ENCODE results near the gene SFXN5.

Gene SFXN5

GRCh38 chr2:72994282-72994990 is 77.1 kb downstream of the SFXN5 start:
- Mint-ChIP-seq H3K27me3 (no peaks in the 10 kb centered on the region), H3K4me1 (ENCODE audit: low read depth) (no peaks in the 10 kb centered on the region), H3K9me3 (no peaks in the 10 kb centered on the region), H3K36me3 (ENCODE audit: low read depth) (no peaks in the 10 kb centered on the region), H3K4me3 (no peak overlapping the region), H3K27ac (no peak overlapping the region)
- DNase-seq, result no peak

- Mint-ChIP-seq H3K4me3 (no peak overlapping the region), H3K27ac (no peak overlapping the region), H3K36me3 (ENCODE audit: low read depth) (no peaks in the 10 kb centered on the region), H3K9me3 (no peaks in the 10 kb centered on the region), H3K27me3 (no peaks in the 10 kb centered on the region), H3K4me1 (ENCODE audit: low read depth) (no peaks in the 10 kb centered on the region)
- DNase-seq, result no peak
Measured at GRCh38 chr2:72993933-72994280, 77.6 kb downstream of the SFXN5 start.

- peak; percentile 62 for DNase-seq
- Mint-ChIP-seq H3K9me3 (no peaks in the 10 kb centered on the region), H3K27me3 (no peaks in the 10 kb centered on the region), H3K4me1 (ENCODE audit: low read depth) (no peaks in the 10 kb centered on the region), H3K27ac (no peak overlapping the region), H3K36me3 (ENCODE audit: low read depth) (no peaks in the 10 kb centered on the region), H3K4me3 (no peak overlapping the region)
Measured at GRCh38 chr2:72993147-72993932, 78.2 kb downstream of the SFXN5 start.

- Mint-ChIP-seq H3K36me3 (ENCODE audit: low read depth) (no peaks in the 10 kb centered on the region), H3K27ac (no peak overlapping the region), H3K4me1 (ENCODE audit: low read depth) (no peaks in the 10 kb centered on the region), H3K4me3 (no peak overlapping the region), H3K9me3 (no peaks in the 10 kb centered on the region), H3K27me3 (no peaks in the 10 kb centered on the region)
- DNase-seq, result no peak
Measured at GRCh38 chr2:72992734-72993102, 78.8 kb downstream of the SFXN5 start.

- Mint-ChIP-seq H3K27me3 (no peaks in the 10 kb centered on the region), H3K9me3 (no peaks in the 10 kb centered on the region), H3K27ac (no peak overlapping the region), H3K4me1 (ENCODE audit: low read depth) (no peaks in the 10 kb centered on the region), H3K4me3 (no peak overlapping the region), H3K36me3 (ENCODE audit: low read depth) (no peaks in the 10 kb centered on the region)
- DNase-seq, result no peak
Measured at GRCh38 chr2:72991980-72992733, 79.4 kb downstream of the SFXN5 start.

GRCh38 chr2:72991439-72991725 is 80.1 kb downstream of the SFXN5 start:
- Mint-ChIP-seq H3K27ac (no peak overlapping the region), H3K4me3 (no peak overlapping the region), H3K9me3 (no peaks in the 10 kb centered on the region), H3K4me1 (ENCODE audit: low read depth) (no peaks in the 10 kb centered on the region), H3K36me3 (ENCODE audit: low read depth) (no peaks in the 10 kb centered on the region), H3K27me3 (no peaks in the 10 kb centered on the region)
- DNase-seq, result no peak

- no peak overlapping the region for H3K27ac Mint-ChIP-seq
- H3K4me1 Mint-ChIP-seq (ENCODE audit: low read depth), result no peaks in the 10 kb centered on the region
- no peak overlapping the region for H3K4me3 Mint-ChIP-seq
- DNase-seq, result no peak
- no peaks in the 10 kb centered on the region for H3K36me3 Mint-ChIP-seq (ENCODE audit: low read depth)
- no peaks in the 10 kb centered on the region for H3K27me3 Mint-ChIP-seq
- no peaks in the 10 kb centered on the region for H3K9me3 Mint-ChIP-seq
Measured at GRCh38 chr2:72990695-72991438, 80.6 kb downstream of the SFXN5 start.

- H3K27me3 Mint-ChIP-seq, result no peaks in the 10 kb centered on the region
- no peak overlapping the region for H3K27ac Mint-ChIP-seq
- no peaks in the 10 kb centered on the region for H3K9me3 Mint-ChIP-seq
- H3K36me3 Mint-ChIP-seq (ENCODE audit: low read depth), result no peaks in the 10 kb centered on the region
- no peaks in the 10 kb centered on the region for H3K4me1 Mint-ChIP-seq (ENCODE audit: low read depth)
- peak; percentile 18 for DNase-seq
- H3K4me3 Mint-ChIP-seq, result no peak overlapping the region
Measured at GRCh38 chr2:72989770-72990556, 81.5 kb downstream of the SFXN5 start.

- Mint-ChIP-seq H3K4me3 (no peak overlapping the region), H3K36me3 (ENCODE audit: low read depth) (no peaks in the 10 kb centered on the region), H3K27ac (no peak overlapping the region), H3K9me3 (no peaks in the 10 kb centered on the region), H3K27me3 (no peaks in the 10 kb centered on the region), H3K4me1 (ENCODE audit: low read depth) (no peaks in the 10 kb centered on the region)
- DNase-seq, result peak; percentile 20
Measured at GRCh38 chr2:72988726-72989273, 82.7 kb downstream of the SFXN5 start.

GRCh38 chr2:72988041-72988440 is 83.5 kb downstream of the SFXN5 start:
- H3K27ac Mint-ChIP-seq, result no peak overlapping the region
- DNase-seq, result peak; percentile 2
- H3K9me3 Mint-ChIP-seq, result no peaks in the 10 kb centered on the region
- H3K36me3 Mint-ChIP-seq (ENCODE audit: low read depth), result no peaks in the 10 kb centered on the region
- no peaks in the 10 kb centered on the region for H3K4me1 Mint-ChIP-seq (ENCODE audit: low read depth)
- H3K4me3 Mint-ChIP-seq, result no peak overlapping the region
- no peaks in the 10 kb centered on the region for H3K27me3 Mint-ChIP-seq

GRCh38 chr2:72985891-72986683 is 85.4 kb downstream of the SFXN5 start:
- no peaks in the 10 kb centered on the region for H3K9me3 Mint-ChIP-seq
- no peaks in the 10 kb centered on the region for H3K36me3 Mint-ChIP-seq (ENCODE audit: low read depth)
- no peaks in the 10 kb centered on the region for H3K27me3 Mint-ChIP-seq
- no peaks in the 10 kb centered on the region for H3K4me1 Mint-ChIP-seq (ENCODE audit: low read depth)
- H3K27ac Mint-ChIP-seq, result no peak overlapping the region
- no peak overlapping the region for H3K4me3 Mint-ChIP-seq
- DNase-seq, result no peak

- Mint-ChIP-seq H3K27ac (no peak overlapping the region), H3K4me3 (no peak overlapping the region), H3K4me1 (ENCODE audit: low read depth) (no peaks in the 10 kb centered on the region), H3K27me3 (no peaks in the 10 kb centered on the region), H3K9me3 (no peaks in the 10 kb centered on the region), H3K36me3 (ENCODE audit: low read depth) (no peaks in the 10 kb centered on the region)
- DNase-seq, result no peak
Measured at GRCh38 chr2:72985136-72985535, 86.4 kb downstream of the SFXN5 start.

- Mint-ChIP-seq H3K4me3 (no peak overlapping the region), H3K27me3 (no peaks in the 10 kb centered on the region), H3K9me3 (no peaks in the 10 kb centered on the region), H3K36me3 (ENCODE audit: low read depth) (no peaks in the 10 kb centered on the region), H3K4me1 (ENCODE audit: low read depth) (no peaks in the 10 kb centered on the region), H3K27ac (no peak overlapping the region)
- no peak for DNase-seq
Measured at GRCh38 chr2:72984172-72984671, 87.3 kb downstream of the SFXN5 start.

All from activated T-cell treated with anti-CD3 and anti-CD28 coated beads, Interleukin-2, amount 50 U/mL, for 24 hours (primary cell).